Cardiac muscle cell (in vitro differentiated cells and primary cell): ENCODE measurements around the gene TFCP2L1. TPM values are rescaled to one million over a fixed set of nuclear protein-coding genes. Genes with fewer than 3 reads are reported as not detected.

Source experiments
- DNase-seq, 2 donors: peaks; one replicate each; pipeline versions ENCODE4 v3.0.0 to v3.0.0-alpha.2; 2010 to 2017; ENCODE audit warnings: low read depth in 1 of 2, low spot score in 1 of 2
- H3K27ac ChIP-seq: fragments of 200-600 bp; sonication (generic); 2 replicates; pipeline ENCODE4 v1.5.1; 2016
- H3K27me3 ChIP-seq: fragments of 200-600 bp; sonication (generic); 2 replicates; pipeline ENCODE4 v1.6.0; 2016; ENCODE audit warnings: control low read depth
- H3K36me3 ChIP-seq: fragments of 200-600 bp; sonication (generic); 2 replicates; pipeline ENCODE4 v1.5.1; 2016; ENCODE audit warnings: control low read depth
- H3K4me1 ChIP-seq: fragments of 200-600 bp; sonication (generic); 2 replicates; pipeline ENCODE4 v1.8.1; 2017; ENCODE audit warnings: low read depth, mild to moderate bottlenecking, mixed run types
- H3K4me3 ChIP-seq: fragments of 200-600 bp; sonication (generic); 2 replicates; pipeline ENCODE4 v1.5.1; 2016; ENCODE audit warnings: mild to moderate bottlenecking
- H3K9me3 ChIP-seq: fragments of 200-600 bp; sonication (generic); 2 replicates; pipeline ENCODE4 v1.5.1; 2017; ENCODE audit warnings: low read depth, mild to moderate bottlenecking, control low read depth
- polyA plus RNA-seq: library from polyadenylated mRNA; unstranded; fragments of >200 nt; fragmentation: Nextera tagmentation; extraction: Ambion mirVana; gene quantifications from 2 replicates; pipeline ENCODE4 v1.2.1, GENCODE V29; 2016
- total RNA-seq: library from RNA; depleted of rRNA; stranded (reverse); fragments of >200 nt; gene quantifications from 2 replicates; pipeline ENCODE4 v1.2.3, GENCODE V29; 2016
- TF ChIP-seq, protein P1 (sequence below): IDR thresholded peaks from 2 replicates; pipeline ENCODE4 v1.5.1; 2012; ENCODE audit warnings: low read depth, mild to moderate bottlenecking, low read length

The TFCP2L1 gene
- total and polyA plus RNA-seq, 2 experiments from 2014 or later, result 0.31 TPM; not detected in 1

DNA sequence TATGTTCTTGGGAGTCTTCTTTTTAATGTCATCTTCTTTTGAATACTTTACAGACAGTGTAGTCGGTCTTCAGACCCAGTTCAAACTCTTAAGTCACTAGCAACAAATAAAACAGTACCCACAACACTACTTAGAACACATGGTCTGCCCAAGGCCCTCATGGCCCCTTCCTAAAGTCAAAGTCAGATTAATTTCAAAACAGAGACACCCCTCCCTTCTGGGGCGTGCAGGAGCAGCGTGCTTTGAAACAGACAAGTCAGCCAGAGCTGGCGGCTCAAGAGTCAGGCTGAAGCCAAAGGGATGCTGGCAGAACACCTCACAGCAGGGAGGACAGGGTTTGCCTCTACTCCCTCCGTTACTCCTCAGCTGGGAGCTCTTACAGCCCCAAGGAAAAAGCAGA is 77.5 kb downstream of the TFCP2L1 start:
- H3K9me3 ChIP-seq, result no peaks in the 10 kb centered on the region
- no peaks in the 10 kb centered on the region for H3K4me1 ChIP-seq
- H3K4me3 ChIP-seq, result no peak overlapping the region
- H3K36me3 ChIP-seq, result no peaks in the 10 kb centered on the region
- TF ChIP-seq, protein P1, sequence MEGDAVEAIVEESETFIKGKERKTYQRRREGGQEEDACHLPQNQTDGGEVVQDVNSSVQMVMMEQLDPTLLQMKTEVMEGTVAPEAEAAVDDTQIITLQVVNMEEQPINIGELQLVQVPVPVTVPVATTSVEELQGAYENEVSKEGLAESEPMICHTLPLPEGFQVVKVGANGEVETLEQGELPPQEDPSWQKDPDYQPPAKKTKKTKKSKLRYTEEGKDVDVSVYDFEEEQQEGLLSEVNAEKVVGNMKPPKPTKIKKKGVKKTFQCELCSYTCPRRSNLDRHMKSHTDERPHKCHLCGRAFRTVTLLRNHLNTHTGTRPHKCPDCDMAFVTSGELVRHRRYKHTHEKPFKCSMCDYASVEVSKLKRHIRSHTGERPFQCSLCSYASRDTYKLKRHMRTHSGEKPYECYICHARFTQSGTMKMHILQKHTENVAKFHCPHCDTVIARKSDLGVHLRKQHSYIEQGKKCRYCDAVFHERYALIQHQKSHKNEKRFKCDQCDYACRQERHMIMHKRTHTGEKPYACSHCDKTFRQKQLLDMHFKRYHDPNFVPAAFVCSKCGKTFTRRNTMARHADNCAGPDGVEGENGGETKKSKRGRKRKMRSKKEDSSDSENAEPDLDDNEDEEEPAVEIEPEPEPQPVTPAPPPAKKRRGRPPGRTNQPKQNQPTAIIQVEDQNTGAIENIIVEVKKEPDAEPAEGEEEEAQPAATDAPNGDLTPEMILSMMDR, result no peak
- no peak overlapping the region for H3K27ac ChIP-seq
- no peaks in the 10 kb centered on the region for H3K27me3 ChIP-seq
- DNase-seq, result no peak

DNA sequence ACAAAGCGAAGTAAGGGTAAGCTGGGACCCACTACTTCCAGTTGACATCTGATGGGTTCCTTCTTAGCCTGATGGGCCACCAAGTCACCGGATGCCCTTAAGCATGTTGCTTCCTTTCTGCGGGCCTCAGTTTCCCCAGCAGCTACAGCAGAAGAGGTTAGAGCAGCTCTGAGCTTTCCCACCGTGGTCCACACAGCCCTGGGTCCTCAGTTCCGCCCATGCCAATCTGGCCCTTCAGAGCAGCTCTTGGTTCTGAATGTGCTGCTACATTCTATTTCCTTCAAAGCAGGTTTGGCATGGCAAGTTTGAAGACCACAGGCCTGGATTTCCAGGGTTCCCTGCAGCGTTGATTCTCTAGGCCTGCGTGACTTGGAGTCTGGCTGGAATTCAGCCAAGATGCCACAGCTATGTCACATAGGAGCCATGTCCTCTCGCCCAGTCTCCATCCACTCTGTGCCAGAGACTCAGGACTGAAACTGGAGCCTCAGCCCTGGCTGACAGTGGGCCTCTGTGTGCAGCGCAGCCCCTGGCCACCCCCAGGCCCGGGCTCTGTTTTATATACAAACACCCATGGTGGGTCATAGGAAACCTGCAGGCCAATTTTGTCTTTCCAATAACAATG is 79.6 kb downstream of the TFCP2L1 start:
- TF ChIP-seq, protein P1, result no peak
- H3K4me3 ChIP-seq, result no peak overlapping the region
- no peaks in the 10 kb centered on the region for H3K27me3 ChIP-seq
- H3K4me1 ChIP-seq, result no peaks in the 10 kb centered on the region
- H3K9me3 ChIP-seq, result no peaks in the 10 kb centered on the region
- DNase-seq, result peak in 1 of 2 donors; percentile 42
- H3K36me3 ChIP-seq, result no peaks in the 10 kb centered on the region
- H3K27ac ChIP-seq, result no peak overlapping the region

DNA sequence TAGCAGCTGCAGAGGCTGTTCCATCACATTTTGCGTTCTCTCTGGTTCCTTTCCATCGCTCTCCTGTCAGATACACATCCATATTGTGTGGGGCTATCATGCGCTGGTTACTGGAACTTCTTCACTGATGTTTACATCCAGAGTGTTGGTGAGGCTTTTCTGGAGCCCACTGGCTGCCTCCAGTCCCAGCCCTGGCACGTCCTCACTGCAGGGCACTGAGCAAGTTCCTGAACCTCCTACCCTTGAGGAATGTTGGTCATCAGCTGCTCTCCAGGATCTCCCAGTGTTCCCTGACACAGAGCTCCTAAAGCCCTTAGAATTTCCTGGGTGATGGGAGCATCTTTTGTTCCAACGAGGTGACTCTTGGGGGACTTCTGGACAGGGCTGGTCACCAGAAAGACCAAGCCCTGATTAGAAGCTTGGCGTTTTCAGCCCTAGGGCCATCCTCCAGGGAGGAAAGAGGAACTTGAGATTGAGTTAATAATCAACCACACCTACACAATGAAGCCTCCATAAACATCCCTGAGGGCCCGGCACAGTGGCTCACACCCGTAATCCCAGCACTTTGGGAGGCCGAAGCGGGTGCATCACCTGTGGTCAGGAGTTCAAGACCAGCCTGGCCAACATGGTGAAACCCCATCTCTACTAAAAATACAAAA is 81.3 kb downstream of the TFCP2L1 start:
- no peaks in the 10 kb centered on the region for H3K27me3 ChIP-seq
- TF ChIP-seq, protein P1, result no peak

DNA sequence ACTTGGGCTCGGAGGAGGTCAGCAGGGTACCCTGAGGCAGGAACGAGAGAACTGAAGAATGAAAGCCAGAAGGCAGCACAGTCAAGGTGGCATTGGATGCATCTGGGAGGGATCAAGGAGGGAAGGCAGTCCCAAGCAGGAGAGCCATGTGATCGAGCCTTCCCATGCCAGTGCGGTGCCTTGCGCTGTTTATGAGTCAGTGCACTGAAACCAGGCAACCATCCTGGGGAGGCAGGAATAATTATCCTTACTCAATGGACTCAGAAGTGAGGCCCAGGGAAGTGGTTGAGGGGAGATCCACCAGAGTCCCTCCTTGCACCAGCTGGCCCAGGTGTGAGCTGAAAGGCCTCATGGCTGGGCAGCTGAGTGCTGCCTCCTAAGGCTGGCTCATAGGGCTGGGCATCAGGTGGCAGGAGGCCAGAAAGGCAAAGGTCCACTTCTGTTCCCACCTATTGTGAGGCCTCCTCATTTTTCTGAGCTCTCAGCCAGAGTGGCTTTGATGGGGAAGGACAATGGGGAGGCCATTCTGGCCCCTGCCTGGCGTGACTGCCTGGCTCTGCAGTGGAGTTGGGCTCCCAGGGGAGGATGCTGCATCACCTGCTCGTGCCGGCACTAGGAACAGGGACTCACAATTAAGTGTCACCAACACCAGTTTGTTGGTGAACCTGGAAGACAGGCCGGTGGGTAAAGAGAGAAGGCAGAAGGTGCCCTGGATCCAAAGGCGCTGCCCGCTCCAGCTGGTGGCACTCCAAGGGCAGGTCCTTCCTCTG is 82.3 kb downstream of the TFCP2L1 start:
- Histone ChIP-seq H3K9me3 (no peaks in the 10 kb centered on the region), H3K36me3 (no peaks in the 10 kb centered on the region), H3K4me1 (no peaks in the 10 kb centered on the region), H3K27ac (no peak overlapping the region), H3K27me3 (no peaks in the 10 kb centered on the region), H3K4me3 (no peak overlapping the region)
- TF ChIP-seq, protein P1, result no peak
- DNase-seq, result no peak

More for the DNA sequence above, 81.3 kb downstream of the TFCP2L1 start:
- no peak overlapping the region for H3K4me3 ChIP-seq
- no peaks in the 10 kb centered on the region for H3K4me1 ChIP-seq
- H3K9me3 ChIP-seq, result no peaks in the 10 kb centered on the region
- H3K36me3 ChIP-seq, result no peaks in the 10 kb centered on the region
- no peak for DNase-seq
- no peak overlapping the region for H3K27ac ChIP-seq

DNA sequence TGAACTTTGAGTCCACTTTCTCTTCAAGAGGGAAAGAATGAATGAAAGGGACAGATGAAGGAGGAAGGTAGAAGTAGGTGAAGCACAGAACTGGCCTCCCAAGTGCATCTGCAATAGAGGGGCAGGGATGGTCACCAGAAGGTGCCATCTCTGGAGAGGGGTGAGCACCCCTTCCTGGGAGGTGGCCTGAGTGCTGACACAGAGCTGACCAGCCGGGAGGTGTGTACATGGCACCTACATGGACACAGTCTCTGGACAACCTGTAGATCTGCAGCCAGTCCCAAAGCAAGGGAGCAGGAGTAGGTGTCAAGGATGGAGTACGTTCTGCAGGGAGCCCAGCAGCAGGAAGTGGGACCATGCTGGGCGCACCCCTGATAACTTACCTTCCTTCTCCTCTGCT is 83.2 kb downstream of the TFCP2L1 start:
- no peak for DNase-seq
- Histone ChIP-seq H3K4me1 (no peaks in the 10 kb centered on the region), H3K9me3 (no peaks in the 10 kb centered on the region), H3K4me3 (no peak overlapping the region), H3K27me3 (no peaks in the 10 kb centered on the region), H3K27ac (no peak overlapping the region), H3K36me3 (no peaks in the 10 kb centered on the region)
- TF ChIP-seq, protein P1, result no peak
